IPS-11a (cell line): ENCODE measurements around the gene FREM1.

ENCODE experiments used
- H3K4me3 ChIP-seq: one replicate; pipeline ENCODE4 v1.5.1; 2013; ENCODE audit warnings: low read depth, low read length, control low read depth

Gene FREM1

GRCh38 chr9:14719231-14719923 lies 190.9 kb downstream of the FREM1 start:
- no peak overlapping the region for H3K4me3 ChIP-seq

DNA sequence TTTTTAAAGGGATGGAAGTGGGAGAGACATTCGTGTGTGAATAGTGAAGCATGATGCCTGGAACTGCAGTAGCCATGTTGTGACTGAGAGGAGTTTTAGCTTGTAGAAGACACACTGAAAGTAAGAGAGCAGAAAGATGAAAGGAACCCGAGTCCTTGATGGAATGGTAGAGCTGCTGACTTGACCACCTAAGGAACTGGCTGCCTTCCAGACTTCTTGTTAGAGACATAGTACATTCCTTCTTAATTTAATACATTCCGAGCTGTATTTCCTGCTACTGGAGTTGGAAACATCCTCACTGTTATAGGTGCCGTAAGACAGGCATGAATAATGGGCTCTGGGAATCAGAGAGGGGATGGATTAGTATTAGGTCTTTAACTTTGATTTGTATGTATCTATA lies 195.1 kb downstream of the FREM1 start:
- no peak overlapping the region for H3K4me3 ChIP-seq

- no peak overlapping the region for H3K4me3 ChIP-seq
Measured at GRCh38 chr9:14713187-14713767, 197.0 kb downstream of the FREM1 start.

GRCh38 chr9:14710804-14711203 lies 199.4 kb downstream of the FREM1 start:
- H3K4me3 ChIP-seq: no peak overlapping the region

DNA sequence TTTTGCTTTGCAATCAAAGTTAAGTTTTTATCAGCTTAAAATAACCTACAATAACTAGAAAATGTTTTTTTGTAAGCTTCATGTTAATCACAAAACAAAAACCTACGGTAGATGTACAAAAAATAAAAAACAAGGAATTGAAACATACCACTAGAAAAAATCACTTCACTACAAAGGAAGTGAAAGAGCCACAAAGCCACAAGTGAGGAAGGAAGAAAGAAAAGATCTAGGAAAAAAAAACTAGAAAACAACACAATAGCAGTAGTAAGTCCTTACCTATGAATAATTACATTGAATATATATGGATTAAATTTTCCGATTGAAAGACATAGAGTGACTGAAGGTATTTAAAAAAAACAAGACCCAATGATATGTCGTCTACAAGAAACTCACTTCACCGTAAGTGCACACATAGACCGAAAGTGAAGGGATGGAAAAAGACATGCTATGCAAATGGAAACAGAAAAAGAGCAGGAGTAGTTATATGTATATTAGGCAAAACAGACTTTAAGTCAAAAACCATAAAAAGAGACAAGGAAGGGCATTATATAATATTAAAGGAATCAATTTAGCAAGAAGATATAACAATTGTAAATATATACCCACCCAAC lies 203.6 kb downstream of the FREM1 start:
- H3K4me3 ChIP-seq: no peak overlapping the region

DNA sequence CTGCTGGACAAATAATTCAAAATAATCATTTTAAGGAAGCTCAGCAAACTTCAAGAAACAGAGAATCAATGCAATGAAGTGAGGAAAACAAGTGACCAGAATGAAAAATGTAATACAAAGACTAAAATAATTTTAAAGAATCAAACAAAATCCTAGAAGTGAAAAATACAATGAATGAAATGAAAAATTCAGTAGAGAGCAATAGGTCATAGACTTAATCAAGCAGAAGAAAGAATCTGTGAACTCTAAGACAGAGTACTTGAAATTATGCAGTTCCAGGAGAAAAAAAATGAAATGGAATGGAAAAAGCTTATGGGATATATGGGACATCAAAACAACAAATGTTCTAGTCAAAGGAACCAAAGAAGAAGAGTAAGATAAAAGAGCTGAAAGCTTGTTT lies 205.1 kb downstream of the FREM1 start:
- no peak overlapping the region for H3K4me3 ChIP-seq

- H3K4me3 ChIP-seq: no peak overlapping the region
Measured at GRCh38 chr9:14704281-14704680, 205.9 kb downstream of the FREM1 start.

- H3K4me3 ChIP-seq: no peak overlapping the region
Measured at GRCh38 chr9:14702200-14702720, 208.0 kb downstream of the FREM1 start.

DNA sequence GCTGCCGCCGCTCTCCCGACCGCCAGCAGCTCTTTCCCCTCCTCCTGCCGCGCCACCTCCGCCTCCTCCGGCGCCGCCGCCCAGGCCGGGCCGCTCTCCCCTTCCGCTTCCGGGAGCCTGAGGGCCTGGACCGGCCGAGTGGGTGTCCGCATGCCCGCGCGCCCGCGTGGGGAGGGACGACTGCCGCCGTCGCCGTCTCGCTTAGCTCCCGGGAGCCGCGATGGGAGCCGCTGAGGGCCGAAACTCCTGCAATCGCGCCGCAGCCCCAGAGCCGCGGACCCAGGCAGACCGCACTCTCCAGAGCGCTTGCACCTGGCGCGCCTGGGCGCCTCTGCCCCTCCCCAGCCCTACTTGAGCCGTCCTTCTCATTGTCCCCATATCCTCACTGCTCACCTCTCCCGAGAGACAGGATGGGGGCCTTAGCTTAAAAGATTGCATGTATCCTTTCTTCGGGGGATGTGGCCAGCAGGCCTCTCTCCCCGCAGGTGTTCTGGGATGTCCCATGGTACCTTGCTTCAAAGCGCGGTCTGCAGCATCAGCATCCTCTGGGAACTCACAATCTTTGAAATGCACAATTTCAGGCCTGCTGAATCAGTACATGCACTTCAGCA lies 216.9 kb downstream of the FREM1 start, which contains the start of gene ZDHHC21:
ZDHHC21 (minus strand) TSS at position 182 of the 611 bp plus-strand sequence. CDS start 19,092 bp downstream, outside the sequence.
- H3K4me3 ChIP-seq: peak within 1 kb of the TSS; percentile 70

DNA sequence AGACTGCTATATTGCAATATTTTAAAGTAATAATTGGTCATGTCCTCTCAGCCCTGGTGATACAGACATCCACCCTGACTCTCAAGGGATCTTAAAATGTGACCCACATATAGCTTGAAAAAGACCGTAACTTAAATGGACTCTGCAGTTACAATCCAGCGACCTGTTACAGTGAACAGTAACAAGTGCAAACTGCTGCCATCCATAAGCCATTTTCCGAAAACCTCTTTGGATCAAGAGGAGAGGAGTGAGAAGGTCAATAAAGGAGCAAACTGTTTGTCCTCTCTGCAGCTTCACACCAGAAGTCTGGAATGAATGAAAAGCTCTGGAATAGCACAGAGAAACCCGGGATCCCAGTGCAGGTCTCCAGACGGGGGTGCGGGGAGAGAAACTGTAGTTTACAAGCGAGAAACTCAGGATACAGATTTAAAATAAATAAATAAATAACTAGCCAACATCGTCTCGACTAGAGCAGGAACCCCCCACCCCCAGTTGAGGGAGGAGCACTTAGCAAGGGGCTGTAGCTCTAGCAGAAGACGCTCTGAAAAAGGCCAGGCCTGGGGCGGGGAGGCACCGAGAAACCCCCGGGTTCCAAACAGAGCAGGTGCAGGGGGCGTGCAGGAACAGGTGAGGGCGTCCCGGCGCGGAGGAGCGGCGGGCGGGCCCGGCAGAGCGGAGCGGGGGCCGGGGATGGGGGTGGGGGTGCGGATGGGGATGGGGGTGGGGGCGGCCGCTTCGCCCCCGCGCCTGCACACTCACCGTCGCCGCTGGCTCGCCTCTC lies 217.6 kb downstream of the FREM1 start:
- H3K4me3 ChIP-seq: peak overlapping the region; percentile 70

GRCh38 chr9:14690948-14691730 lies 219.1 kb downstream of the FREM1 start:
- H3K4me3 ChIP-seq: no peak overlapping the region

- H3K4me3 ChIP-seq: no peak overlapping the region
Measured at GRCh38 chr9:14687042-14687719, 223.0 kb downstream of the FREM1 start.

- no peak overlapping the region for H3K4me3 ChIP-seq
Measured at GRCh38 chr9:14686168-14686567, 224.1 kb downstream of the FREM1 start.
